ENCODE measurements around the gene ADCK2.
A peak's percentile ranks its signal among the peaks of the same experiment; 100 is the strongest.

ADCK2 gene

DNA sequence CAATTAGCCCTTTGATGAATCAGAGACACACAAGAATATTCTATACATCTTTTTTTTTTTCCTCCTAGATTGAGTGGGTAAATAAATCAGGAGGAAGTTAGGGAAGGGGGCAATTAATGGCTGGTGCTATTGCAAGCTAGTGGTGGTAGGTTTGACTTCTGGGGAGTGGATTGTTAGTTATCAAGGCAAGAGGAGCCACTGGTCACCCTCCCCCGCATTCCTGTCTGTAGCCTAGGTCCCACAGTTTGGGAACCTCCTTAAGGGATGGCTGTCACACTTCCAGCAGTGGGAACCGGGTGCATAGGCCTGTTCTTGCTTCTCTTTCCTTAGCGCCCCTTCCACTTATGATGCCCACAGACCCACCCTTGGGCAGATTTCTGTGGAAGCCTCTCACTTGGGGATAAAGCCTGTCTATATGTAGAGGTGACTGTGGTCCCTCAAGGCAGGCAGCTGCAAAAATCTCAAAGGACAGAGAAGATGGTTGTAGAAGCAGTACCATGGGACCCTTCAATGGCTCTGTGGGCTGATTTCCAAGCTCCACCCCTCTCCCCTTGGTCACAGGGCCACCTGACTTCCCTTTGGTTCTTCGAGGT, 2.3 kb upstream of the ADCK2 start:
- no peaks in the 10 kb centered on the region for H3K9me3 ChIP-seq (ENCODE audit: low read length)
- H3K36me3 ChIP-seq (ENCODE audit: insufficient read depth, low read length), result no peaks in the 10 kb centered on the region
- no peak overlapping the region for H3K9ac ChIP-seq (ENCODE audit: low read length)
- H2AFZ ChIP-seq (ENCODE audit: low read length), result no peak overlapping the region
- H3K27me3 ChIP-seq (ENCODE audit: insufficient read depth, low read length), result no peaks in the 10 kb centered on the region
- no peaks in the 10 kb centered on the region for H4K20me1 ChIP-seq (ENCODE audit: insufficient read depth, low read length)
- peaks cover 31% of the 10 kb centered on the region for H3K4me1 ChIP-seq (ENCODE audit: insufficient read depth, low read length, severe bottlenecking)
- H3K4me2 ChIP-seq (ENCODE audit: low read length), result no peak overlapping the region
- H3K79me2 ChIP-seq (ENCODE audit: insufficient read depth, low read length), result no peaks in the 10 kb centered on the region
- H3K4me3 ChIP-seq (ENCODE audit: low read depth, low read length, poor library complexity, severe bottlenecking), result no peak overlapping the region
- no peak overlapping the region for H3K27ac ChIP-seq (ENCODE audit: low read depth, low read length, poor library complexity, severe bottlenecking)
- H3F3A ChIP-seq (ENCODE audit: insufficient read depth, low read length), result peaks cover 16% of the 10 kb centered on the region; the same call in 1 of the 2 replicates
- TF ChIP-seq, protein P1, sequence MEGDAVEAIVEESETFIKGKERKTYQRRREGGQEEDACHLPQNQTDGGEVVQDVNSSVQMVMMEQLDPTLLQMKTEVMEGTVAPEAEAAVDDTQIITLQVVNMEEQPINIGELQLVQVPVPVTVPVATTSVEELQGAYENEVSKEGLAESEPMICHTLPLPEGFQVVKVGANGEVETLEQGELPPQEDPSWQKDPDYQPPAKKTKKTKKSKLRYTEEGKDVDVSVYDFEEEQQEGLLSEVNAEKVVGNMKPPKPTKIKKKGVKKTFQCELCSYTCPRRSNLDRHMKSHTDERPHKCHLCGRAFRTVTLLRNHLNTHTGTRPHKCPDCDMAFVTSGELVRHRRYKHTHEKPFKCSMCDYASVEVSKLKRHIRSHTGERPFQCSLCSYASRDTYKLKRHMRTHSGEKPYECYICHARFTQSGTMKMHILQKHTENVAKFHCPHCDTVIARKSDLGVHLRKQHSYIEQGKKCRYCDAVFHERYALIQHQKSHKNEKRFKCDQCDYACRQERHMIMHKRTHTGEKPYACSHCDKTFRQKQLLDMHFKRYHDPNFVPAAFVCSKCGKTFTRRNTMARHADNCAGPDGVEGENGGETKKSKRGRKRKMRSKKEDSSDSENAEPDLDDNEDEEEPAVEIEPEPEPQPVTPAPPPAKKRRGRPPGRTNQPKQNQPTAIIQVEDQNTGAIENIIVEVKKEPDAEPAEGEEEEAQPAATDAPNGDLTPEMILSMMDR (IDR thresholded peaks at IDR 0.05; ENCODE audit: low read length), result no peak
- no peak for TF ChIP-seq EZH2 (IDR thresholded peaks at IDR 0.05; ENCODE audit: borderline replicate concordance, low read length)
- no peaks in the 10 kb centered on the region for H3K9me2 ChIP-seq (ENCODE audit: low read depth, low read length)

GRCh38 chr7:140671966-140672365, 779 bp upstream of the ADCK2 start:
- Histone ChIP-seq H4K20me1 (ENCODE audit: insufficient read depth, low read length) (no peaks in the 10 kb centered on the region), H3K9ac (ENCODE audit: low read length) (peak overlapping the region; percentile 57; the same call in 1 of the 2 replicates), H3K9me3 (ENCODE audit: low read length) (no peaks in the 10 kb centered on the region), H3K4me3 (ENCODE audit: low read depth, low read length, poor library complexity, severe bottlenecking) (peak overlapping the region; percentile 76), H3K79me2 (ENCODE audit: insufficient read depth, low read length) (no peaks in the 10 kb centered on the region), H3K4me2 (ENCODE audit: low read length) (peak overlapping the region; percentile 60), H3K27me3 (ENCODE audit: insufficient read depth, low read length) (no peaks in the 10 kb centered on the region), H3K36me3 (ENCODE audit: insufficient read depth, low read length) (no peaks in the 10 kb centered on the region), H3K9me2 (ENCODE audit: low read depth, low read length) (no peaks in the 10 kb centered on the region), H3K27ac (ENCODE audit: low read depth, low read length, poor library complexity, severe bottlenecking) (peak overlapping the region; percentile 8), H2AFZ (ENCODE audit: low read length) (peak overlapping the region; percentile 71; the same call in 1 of the 2 replicates), H3K4me1 (ENCODE audit: insufficient read depth, low read length, severe bottlenecking) (peaks cover 46% of the 10 kb centered on the region), H3F3A (ENCODE audit: insufficient read depth, low read length) (peaks cover 23% of the 10 kb centered on the region; the same call in 1 of the 2 replicates)
- TF ChIP-seq, protein P1 (IDR thresholded peaks at IDR 0.05; ENCODE audit: low read length), result no peak
- TF ChIP-seq EZH2 (IDR thresholded peaks at IDR 0.05; ENCODE audit: borderline replicate concordance, low read length), result no peak

DNA sequence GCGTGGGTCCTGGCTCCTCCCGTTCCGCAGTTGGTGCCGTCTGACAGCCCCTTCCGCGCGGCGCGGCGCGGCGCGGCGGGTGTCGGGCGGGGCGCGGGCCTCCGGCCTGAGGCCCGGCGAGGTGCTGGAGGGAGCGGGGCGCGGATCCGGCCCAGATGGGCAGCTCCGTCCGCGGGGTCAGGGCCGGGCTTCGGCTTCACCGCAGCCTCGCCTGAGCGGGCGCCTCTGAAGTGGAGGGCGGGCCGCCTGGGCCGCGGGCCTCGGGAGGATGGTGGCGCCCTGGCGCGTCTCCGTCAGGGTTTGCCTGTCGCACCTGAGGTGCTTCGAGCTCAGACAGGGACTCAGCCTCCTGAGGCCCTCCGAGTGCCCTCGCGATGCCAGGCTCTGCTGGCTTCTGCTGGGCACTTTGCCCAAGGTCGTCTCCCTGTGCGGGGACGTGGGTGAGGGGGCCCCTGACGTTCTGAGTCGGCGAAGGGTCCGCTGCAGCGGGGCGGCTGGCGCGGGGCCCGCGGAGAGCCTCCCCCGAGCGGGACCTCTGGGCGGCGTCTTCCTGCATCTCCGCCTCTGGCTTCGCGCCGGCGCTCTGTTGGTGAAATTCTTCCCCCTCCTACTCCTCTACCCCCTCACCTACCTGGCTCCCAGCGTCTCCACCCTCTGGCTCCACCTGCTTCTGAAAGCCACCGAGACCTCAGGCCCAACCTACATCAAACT, 473 bp downstream of the ADCK2 start:
- Histone ChIP-seq H2AFZ (ENCODE audit: low read length) (no peak overlapping the region), H3K4me2 (ENCODE audit: low read length) (peak overlapping the region; percentile 90), H3K27me3 (ENCODE audit: insufficient read depth, low read length) (no peaks in the 10 kb centered on the region), H3F3A (ENCODE audit: insufficient read depth, low read length) (peaks cover 23% of the 10 kb centered on the region; the same call in 1 of the 2 replicates), H3K9me3 (ENCODE audit: low read length) (no peaks in the 10 kb centered on the region), H3K4me1 (ENCODE audit: insufficient read depth, low read length, severe bottlenecking) (peaks cover 56% of the 10 kb centered on the region), H3K27ac (ENCODE audit: low read depth, low read length, poor library complexity, severe bottlenecking) (peak overlapping the region; percentile 93), H4K20me1 (ENCODE audit: insufficient read depth, low read length) (no peaks in the 10 kb centered on the region), H3K9me2 (ENCODE audit: low read depth, low read length) (no peaks in the 10 kb centered on the region), H3K79me2 (ENCODE audit: insufficient read depth, low read length) (no peaks in the 10 kb centered on the region), H3K9ac (ENCODE audit: low read length) (peak overlapping the region; percentile 89), H3K36me3 (ENCODE audit: insufficient read depth, low read length) (peaks cover 8% of the 10 kb centered on the region; the same call in 1 of the 2 replicates), H3K4me3 (ENCODE audit: low read depth, low read length, poor library complexity, severe bottlenecking) (peak overlapping the region; percentile 76)
- no peak for TF ChIP-seq EZH2 (IDR thresholded peaks at IDR 0.05; ENCODE audit: borderline replicate concordance, low read length)
- TF ChIP-seq, protein P1 (IDR thresholded peaks at IDR 0.05; ENCODE audit: low read length), result no peak; the same call in 1 of the 2 replicates
